ENCODE measurements around the gene FCAMR. TPM values are rescaled to one million over a fixed set of nuclear protein-coding genes. Genes with fewer than 3 reads are reported as not detected.

Gene FCAMR
- total RNA-seq, 1 donor from 2014 or later = 0.08 TPM

DNA sequence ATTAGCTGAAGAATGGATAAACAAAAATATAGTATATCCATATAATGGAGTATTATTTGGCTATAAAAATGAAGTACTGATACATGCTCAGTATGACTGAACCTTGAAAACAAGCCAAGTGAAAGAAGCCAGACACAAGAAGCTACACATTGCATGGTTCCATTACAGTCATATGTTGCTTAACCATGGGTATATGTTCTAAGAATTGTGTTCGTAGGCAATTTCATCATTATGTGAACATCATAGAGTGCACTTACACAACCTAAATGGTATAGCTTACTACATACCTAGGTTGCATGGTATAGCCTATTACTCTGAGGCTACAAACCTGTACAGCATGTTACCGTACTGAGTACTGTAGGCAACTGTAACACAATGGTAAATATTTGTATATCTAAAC, 28.6 kb upstream of the FCAMR start:
- peak; percentile 36 for ATAC-seq

GRCh38 chr1:206992790-206993189, 22.5 kb upstream of the FCAMR start:
- no peak for ATAC-seq

DNA sequence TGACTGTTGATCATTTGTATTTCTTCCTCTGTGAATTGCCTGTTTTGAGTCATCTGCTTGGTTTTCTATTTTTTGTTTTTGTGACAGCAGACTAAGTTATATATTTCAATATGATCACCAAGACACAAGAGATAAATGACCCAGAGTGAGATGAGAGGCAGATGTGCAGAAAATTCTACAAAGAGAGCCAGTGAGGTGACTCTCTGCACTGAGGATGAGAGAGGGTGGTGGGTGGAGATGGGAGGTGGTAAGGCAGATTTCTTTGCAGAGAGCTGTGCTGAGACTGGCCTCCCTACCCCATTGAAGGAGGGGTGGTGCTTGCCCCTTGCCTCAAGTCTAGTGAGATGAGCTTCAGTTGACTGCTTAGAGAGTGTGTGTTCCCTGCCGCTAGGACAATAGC, 17.6 kb upstream of the FCAMR start:
- ATAC-seq = peak; percentile 22

GRCh38 chr1:206986885-206987284, 16.6 kb upstream of the FCAMR start:
- ATAC-seq = no peak

GRCh38 chr1:206986402-206986801, 16.1 kb upstream of the FCAMR start:
- ATAC-seq = no peak

GRCh38 chr1:206985162-206985749, 15.0 kb upstream of the FCAMR start:
- no peak for ATAC-seq

GRCh38 chr1:206982216-206982615, 12.0 kb upstream of the FCAMR start:
- peak; percentile 71 for ATAC-seq

GRCh38 chr1:206979379-206980043, 9.3 kb upstream of the FCAMR start:
- ATAC-seq = peak; percentile 30

GRCh38 chr1:206978259-206978658, 8.0 kb upstream of the FCAMR start:
- no peak for ATAC-seq

DNA sequence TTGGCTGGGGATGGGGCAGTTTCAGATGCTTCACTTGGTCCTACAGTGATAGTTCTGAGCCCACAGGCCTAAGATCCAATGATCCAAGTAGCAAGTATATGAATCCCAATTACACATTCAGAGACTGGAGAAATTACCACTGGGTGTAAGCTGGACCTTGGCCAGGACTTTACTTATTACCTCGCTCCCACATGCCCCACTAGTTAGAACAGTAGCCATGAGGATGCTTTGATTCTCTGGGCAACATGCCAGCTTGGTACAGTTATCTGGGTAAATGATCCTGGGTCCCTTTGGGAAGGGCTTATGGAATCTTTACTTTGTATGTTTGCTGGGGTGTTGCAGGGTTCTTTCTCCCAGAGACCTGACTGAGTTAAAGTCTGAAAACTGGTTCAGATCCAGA, 5.0 kb upstream of the FCAMR start:
- ATAC-seq = no peak

GRCh38 chr1:206974140-206974539, 3.9 kb upstream of the FCAMR start:
- ATAC-seq = no peak

- ATAC-seq = no peak
Observed at GRCh38 chr1:206972728-206973127, 2.5 kb upstream of the FCAMR start.

GRCh38 chr1:206971029-206971655, 882 bp upstream of the FCAMR start:
- no peak for ATAC-seq

GRCh38 chr1:206969090-206969489, 1.2 kb downstream of the FCAMR start:
- ATAC-seq = no peak

- no peak for ATAC-seq
Observed at GRCh38 chr1:206967096-206967849, 3.0 kb downstream of the FCAMR start.

DNA sequence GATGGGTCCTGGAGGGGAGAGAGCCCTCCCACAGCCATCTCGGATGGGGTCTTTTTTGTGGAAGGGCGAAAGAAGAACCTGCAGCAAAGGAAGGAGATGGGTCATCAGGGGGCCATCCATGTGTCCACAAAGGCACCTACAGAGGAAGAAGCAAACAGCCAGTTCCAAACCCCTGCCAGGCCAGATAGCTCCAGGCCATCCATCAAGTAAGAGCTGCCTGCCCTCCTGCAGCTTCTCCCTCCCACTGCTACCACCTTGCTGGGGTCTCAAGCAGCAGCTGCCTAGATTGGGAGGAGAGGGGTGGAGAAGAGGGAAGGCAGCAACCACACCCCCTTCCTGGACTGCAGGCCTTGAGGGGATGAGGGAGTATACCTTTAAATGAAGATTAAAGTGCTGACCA, 4.5 kb downstream of the FCAMR start:
- no peak for ATAC-seq

GRCh38 chr1:206963740-206964139, 6.5 kb downstream of the FCAMR start:
- no peak for ATAC-seq

DNA sequence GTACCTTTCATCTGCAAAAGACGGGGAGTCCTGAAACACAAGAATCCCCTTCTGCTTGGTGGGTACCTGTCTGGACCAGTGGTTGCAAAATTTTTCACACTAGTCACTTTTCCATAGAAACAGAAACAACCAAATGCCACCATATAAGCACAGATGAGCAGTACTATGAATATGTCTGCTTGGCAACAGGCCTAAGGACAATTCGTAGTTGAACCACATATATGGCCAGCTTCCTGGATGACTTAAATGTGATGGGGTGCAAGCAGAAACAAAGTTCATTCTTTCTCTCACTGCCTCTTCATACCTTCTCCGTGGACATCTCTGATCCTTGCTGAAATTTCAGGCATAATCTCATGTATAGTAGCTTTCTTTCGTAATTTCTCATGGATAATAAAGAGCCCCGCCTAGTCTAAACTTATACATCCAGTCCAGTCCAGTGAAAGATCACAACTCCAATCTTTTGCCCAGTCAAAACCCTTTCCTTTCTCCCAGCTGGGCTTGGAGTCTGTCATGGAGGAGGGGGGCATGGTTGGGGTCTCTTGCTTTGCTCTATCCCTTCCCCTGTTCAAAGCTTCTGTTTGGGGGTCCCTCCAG, 7.0 kb downstream of the FCAMR start:
- ATAC-seq = no peak

- no peak for ATAC-seq
Observed at GRCh38 chr1:206962272-206962671, 8.0 kb downstream of the FCAMR start.

DNA sequence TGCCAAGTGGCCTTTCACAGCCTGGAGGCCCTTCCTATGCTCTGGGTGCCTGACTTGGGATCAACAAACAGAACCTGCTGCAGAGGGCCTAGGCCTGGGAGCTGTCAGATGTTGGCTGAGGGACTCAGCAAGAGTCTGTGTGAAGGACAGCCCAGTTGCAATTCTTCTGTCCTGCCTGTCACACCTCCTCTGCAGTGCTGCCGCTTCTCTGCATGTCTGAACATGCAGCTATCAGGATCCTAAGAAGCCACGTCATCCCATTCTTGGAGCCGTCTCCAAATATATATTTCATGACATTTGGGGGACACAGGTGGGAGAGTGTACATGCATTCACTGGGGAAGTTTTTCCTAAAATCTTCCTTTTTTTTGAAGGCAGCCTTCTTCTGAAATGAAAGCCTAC, 8.6 kb downstream of the FCAMR start:
- ATAC-seq = peak; percentile 85

DNA sequence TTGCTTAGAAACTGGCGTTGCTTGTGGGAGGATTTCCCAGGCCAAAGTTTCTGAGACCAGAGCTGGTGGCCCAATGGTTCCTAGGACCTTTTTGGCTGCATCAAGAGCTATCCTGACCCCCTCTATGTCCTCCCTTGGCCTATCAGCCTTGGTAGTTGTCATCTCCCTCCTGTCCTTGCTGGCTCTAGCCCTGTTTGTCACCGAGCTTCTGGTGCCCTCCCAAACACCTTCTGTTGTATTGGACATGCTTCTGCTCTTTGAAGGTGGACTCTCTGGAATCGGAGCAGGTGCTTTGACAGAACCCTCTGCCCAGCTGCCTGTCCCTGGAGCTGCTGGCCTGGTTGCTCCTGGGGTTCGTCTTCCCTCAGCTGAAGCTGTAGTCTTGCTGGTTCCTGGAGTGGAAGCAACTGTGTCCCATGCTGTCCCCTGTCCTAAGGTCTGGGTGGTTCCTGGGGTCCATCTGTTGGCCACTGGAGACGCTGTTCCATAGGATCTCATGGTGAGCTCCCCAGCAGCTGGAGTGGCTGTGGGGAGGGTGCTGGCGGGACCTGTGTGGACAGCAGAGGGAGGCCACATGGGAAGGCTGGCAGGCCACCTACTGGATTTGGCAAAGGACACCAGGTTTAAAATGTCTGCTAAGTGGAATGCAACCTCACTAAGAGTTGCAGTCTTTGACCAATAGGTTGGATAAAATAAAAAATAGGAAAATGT, 9.4 kb downstream of the FCAMR start:
- ATAC-seq = no peak

- no peak for ATAC-seq
Observed at GRCh38 chr1:206958144-206958543, 12.1 kb downstream of the FCAMR start.
